Testis (tissue), 2 donors: ENCODE results near the gene RNF166.

Experiments
- CTCF ChIP-seq, 3 experiments: fragments of 450-650 bp in 2 of 3; fragments of 200-600 bp in 1 of 3; sonication (generic) in 1 of 3; IDR thresholded peaks; one replicate each; pipeline ENCODE4 v1.5.1; 2016 to 2019; ENCODE audit warnings: antibody characterized with exemption in 3 of 3, mild to moderate bottlenecking in 2 of 3, moderate library complexity in 1 of 3
- POLR2A ChIP-seq: fragments of 450-650 bp; IDR thresholded peaks from one replicate; pipeline ENCODE4 v1.6.1; 2017; ENCODE audit warnings: antibody characterized with exemption, mild to moderate bottlenecking, moderate library complexity

GRCh38 chr16:88706965-88707826 lies 988 bp upstream of the RNF166 start:
- TF ChIP-seq CTCF (IDR thresholded peaks at IDR 0.05) (no peak), POLR2A (no peak)
